Fibroblast of lung (primary cell): Measurements from ENCODE around the gene SCN1B. TPM values are rescaled to one million over a fixed set of nuclear protein-coding genes. Genes with fewer than 3 reads are reported as not detected.
A peak's percentile ranks its signal among the peaks of the same experiment; 100 is the strongest.

Experiments used
- DNase-seq, 2 donors: peaks; one replicate each; pipeline versions ENCODE4 v3.0.0 to v3.0.0-alpha.2; 2010; ENCODE audit warnings: low read depth in 2 of 2
- H2AFZ ChIP-seq: 2 replicates; pipeline ENCODE4 v1.5.1; 2012; ENCODE audit warnings: low read length, control low read depth, inconsistent platforms
- H3K27ac ChIP-seq: 2 replicates; pipeline ENCODE4 v1.5.1; 2011; ENCODE audit warnings: low read length, control low read depth; ENCODE audit not compliant: insufficient read depth
- H3K27me3 ChIP-seq: 2 replicates; pipeline ENCODE4 v1.5.1; 2011; ENCODE audit warnings: mild to moderate bottlenecking, low read length; ENCODE audit not compliant: control insufficient read depth, insufficient read depth
- H3K36me3 ChIP-seq: 2 replicates; pipeline ENCODE4 v1.5.1; 2011; ENCODE audit warnings: low read length; ENCODE audit not compliant: control insufficient read depth, insufficient read depth
- H3K4me1 ChIP-seq: 2 replicates; pipeline ENCODE4 v1.5.1; 2011; ENCODE audit warnings: low read length; ENCODE audit not compliant: control insufficient read depth, insufficient read depth; ENCODE audit errors: extremely low read depth
- H3K4me2 ChIP-seq: 2 replicates; pipeline ENCODE4 v1.5.1; 2011; ENCODE audit warnings: low read length, control low read depth; ENCODE audit not compliant: insufficient read depth; ENCODE audit errors: extremely low read depth
- H3K4me3 ChIP-seq, 4 experiments: fragments of 200-600 bp in 1 of 4; sonication (generic) in 1 of 4; replicated peaks in 1 of 4; 2 replicates each; pipeline ENCODE4 v1.5.1; 2011 to 2016; ENCODE audit warnings: low read length in 4 of 4, low read depth in 3 of 4, mild to moderate bottlenecking in 3 of 4, control low read depth in 2 of 4, inconsistent platforms in 1 of 4, mixed read lengths in 1 of 4; ENCODE audit not compliant: insufficient read depth in 1 of 4; ENCODE audit errors: control extremely low read depth in 1 of 4
- H3K79me2 ChIP-seq: 2 replicates; pipeline ENCODE4 v1.5.1; 2012; ENCODE audit warnings: mild to moderate bottlenecking, low read length, inconsistent platforms; ENCODE audit not compliant: control insufficient read depth, insufficient read depth
- H3K9ac ChIP-seq: 2 replicates; pipeline ENCODE4 v1.5.1; 2011; ENCODE audit warnings: mild to moderate bottlenecking, low read length, control low read depth; ENCODE audit not compliant: insufficient read depth
- H3K9me3 ChIP-seq: 2 replicates; pipeline ENCODE4 v1.5.1; 2012; ENCODE audit warnings: low read depth, low read length; ENCODE audit not compliant: control insufficient read depth, insufficient read depth
- H4K20me1 ChIP-seq: 2 replicates; pipeline ENCODE4 v1.5.1; 2011; ENCODE audit warnings: low read length; ENCODE audit not compliant: control insufficient read depth, insufficient read depth; ENCODE audit errors: extremely low read depth
- CTCF ChIP-seq, 2 donors: IDR thresholded peaks in 1 of 2; conservative IDR thresholded peaks in 1 of 2; 1 replicate in 1 of 2; 2 replicates in 1 of 2; pipeline ENCODE4 v1.5.1; 2011 to 2012; ENCODE audit warnings: low read length in 2 of 2, control low read depth in 1 of 2, inconsistent platforms in 1 of 2, low read depth in 1 of 2, mild to moderate bottlenecking in 1 of 2
- EZH2 ChIP-seq: IDR thresholded peaks from 2 replicates; pipeline ENCODE4 v1.5.1; 2012; ENCODE audit warnings: low read length, control low read depth, mild to moderate bottlenecking; ENCODE audit errors: missing control alignments
- polyA plus RNA-seq, 2 donors: library from polyadenylated mRNA; depleted of rRNA in 1 of 2; stranded (reverse) in 1 of 2; unstranded in 1 of 2; fragments of >200 nt; gene quantifications; 2 replicates each; pipeline ENCODE4 v1.2.1, GENCODE V29; 2011 to 2012; ENCODE audit warnings: missing spikeins in 1 of 2
- total RNA-seq: library from RNA; depleted of rRNA; stranded (reverse); fragments of >200 nt; gene quantifications from 2 replicates; pipeline ENCODE4 v1.2.1, GENCODE V29; 2014

SCN1B gene
- total and polyA plus RNA-seq, 2 donors (not counting 1 experiment from before 2014, with no cell fraction given), result 11.0 to 14.5 TPM

GRCh38 chr19:35042954-35043604 lies 12.8 kb downstream of the SCN1B start:
- H3K27ac ChIP-seq, result no peak overlapping the region
- no peaks in the 10 kb centered on the region for H3K36me3 ChIP-seq
- no peaks in the 10 kb centered on the region for H3K27me3 ChIP-seq
- no peaks in the 10 kb centered on the region for H3K79me2 ChIP-seq
- TF ChIP-seq CTCF (conservative IDR thresholded peaks at IDR 0.05 in 1 of 2, IDR thresholded peaks at IDR 0.05 in 1 of 2; ENCODE audit: low read depth in 1 of 2, low read length in 2 of 2), result no peak
- TF ChIP-seq EZH2, result no peak
- H3K9me3 ChIP-seq, result no peaks in the 10 kb centered on the region
- H4K20me1 ChIP-seq, result no peaks in the 10 kb centered on the region
- H2AFZ ChIP-seq, result no peak overlapping the region
- H3K9ac ChIP-seq, result no peak overlapping the region
- no peak overlapping the region for H3K4me3 ChIP-seq
- peaks cover 6% of the 10 kb centered on the region for H3K4me1 ChIP-seq
- H3K4me2 ChIP-seq, result no peak overlapping the region
- DNase-seq, result no peak

- no peak overlapping the region for H2AFZ ChIP-seq
- TF ChIP-seq EZH2 (no peak), CTCF (conservative IDR thresholded peaks at IDR 0.05 in 1 of 2, IDR thresholded peaks at IDR 0.05 in 1 of 2; ENCODE audit: low read depth in 1 of 2, low read length in 2 of 2) (no peak)
- H3K4me2 ChIP-seq, result no peak overlapping the region
- H3K27ac ChIP-seq, result no peak overlapping the region
- H3K4me3 ChIP-seq, result no peak overlapping the region
- no peak overlapping the region for H3K9ac ChIP-seq
- peaks cover 6% of the 10 kb centered on the region for H3K4me1 ChIP-seq
- DNase-seq, result no peak
- no peaks in the 10 kb centered on the region for H3K79me2 ChIP-seq
- no peaks in the 10 kb centered on the region for H3K9me3 ChIP-seq
- no peaks in the 10 kb centered on the region for H4K20me1 ChIP-seq
- no peaks in the 10 kb centered on the region for H3K27me3 ChIP-seq
- H3K36me3 ChIP-seq, result no peaks in the 10 kb centered on the region
These were observed 13.6 kb downstream of the SCN1B start for GRCh38 chr19:35043906-35044305.

GRCh38 chr19:35044317-35045117 lies 14.2 kb downstream of the SCN1B start:
- Histone ChIP-seq H3K4me3 (no peak overlapping the region), H3K27ac (no peak overlapping the region), H4K20me1 (no peaks in the 10 kb centered on the region), H3K4me1 (peaks cover 6% of the 10 kb centered on the region), H3K9me3 (no peaks in the 10 kb centered on the region), H3K4me2 (no peak overlapping the region), H2AFZ (no peak overlapping the region), H3K36me3 (no peaks in the 10 kb centered on the region), H3K27me3 (no peaks in the 10 kb centered on the region), H3K79me2 (no peaks in the 10 kb centered on the region), H3K9ac (no peak overlapping the region)
- peak; percentile 18 to 58 for DNase-seq
- no peak for TF ChIP-seq EZH2
- peak; percentile 96 to 99 for TF ChIP-seq CTCF (conservative IDR thresholded peaks at IDR 0.05 in 1 of 2, IDR thresholded peaks at IDR 0.05 in 1 of 2; ENCODE audit: low read depth in 1 of 2, low read length in 2 of 2)
